AG10803 (cell line): ENCODE data around the gene CHST1.

Experiments
- DNase-seq: peaks from one replicate; pipeline ENCODE4 v3.0.0; 2010; ENCODE audit warnings: low read depth
- H3K4me3 ChIP-seq: 2 replicates; pipeline ENCODE4 v1.5.1; 2011; ENCODE audit warnings: mild to moderate bottlenecking, low read length, control low read depth
- TF ChIP-seq, protein P1 (sequence below): conservative IDR thresholded peaks from 2 replicates; pipeline ENCODE4 v1.5.1; 2011; ENCODE audit warnings: mild to moderate bottlenecking, low read length, control low read depth, inconsistent platforms

CHST1 gene

DNA sequence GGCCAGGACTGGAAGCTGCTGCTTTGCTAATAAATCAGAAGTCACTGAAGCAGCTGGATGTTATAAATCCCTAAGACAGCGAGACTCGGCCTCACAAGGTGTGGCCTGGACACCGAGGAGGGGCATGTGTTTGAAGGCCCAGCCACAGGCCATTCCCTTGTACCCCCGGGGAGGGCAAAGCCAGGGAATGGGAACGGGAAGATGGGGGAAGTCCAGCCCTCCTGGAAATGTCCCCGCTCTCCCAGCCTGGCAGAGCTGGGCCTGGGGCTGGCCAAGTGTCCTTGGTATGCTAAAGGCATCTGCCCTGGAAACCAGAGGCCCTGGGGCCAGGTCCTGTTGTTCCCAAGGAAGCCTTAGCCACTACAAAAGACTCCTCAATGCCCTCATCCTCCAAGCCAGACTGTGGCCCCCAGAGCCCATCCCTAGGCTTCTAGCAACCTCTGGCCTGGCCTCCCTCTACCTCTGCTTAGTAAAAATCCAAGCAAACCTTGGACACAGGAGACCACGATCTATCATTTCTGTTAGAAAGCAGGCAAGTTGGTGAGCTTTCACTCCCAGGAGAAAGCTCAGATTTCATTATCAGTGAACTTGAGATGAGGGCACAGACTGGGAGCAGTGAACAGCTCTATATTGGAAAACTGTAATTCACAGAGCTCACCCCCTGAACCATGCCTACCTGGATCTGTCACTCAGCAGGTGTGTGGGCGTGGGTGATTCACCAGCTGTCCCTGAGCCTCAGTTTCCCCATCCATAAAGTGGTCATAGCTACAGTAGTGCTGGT lies 11.0 kb downstream of the CHST1 start:
- no peak for DNase-seq
- TF ChIP-seq, protein P1, sequence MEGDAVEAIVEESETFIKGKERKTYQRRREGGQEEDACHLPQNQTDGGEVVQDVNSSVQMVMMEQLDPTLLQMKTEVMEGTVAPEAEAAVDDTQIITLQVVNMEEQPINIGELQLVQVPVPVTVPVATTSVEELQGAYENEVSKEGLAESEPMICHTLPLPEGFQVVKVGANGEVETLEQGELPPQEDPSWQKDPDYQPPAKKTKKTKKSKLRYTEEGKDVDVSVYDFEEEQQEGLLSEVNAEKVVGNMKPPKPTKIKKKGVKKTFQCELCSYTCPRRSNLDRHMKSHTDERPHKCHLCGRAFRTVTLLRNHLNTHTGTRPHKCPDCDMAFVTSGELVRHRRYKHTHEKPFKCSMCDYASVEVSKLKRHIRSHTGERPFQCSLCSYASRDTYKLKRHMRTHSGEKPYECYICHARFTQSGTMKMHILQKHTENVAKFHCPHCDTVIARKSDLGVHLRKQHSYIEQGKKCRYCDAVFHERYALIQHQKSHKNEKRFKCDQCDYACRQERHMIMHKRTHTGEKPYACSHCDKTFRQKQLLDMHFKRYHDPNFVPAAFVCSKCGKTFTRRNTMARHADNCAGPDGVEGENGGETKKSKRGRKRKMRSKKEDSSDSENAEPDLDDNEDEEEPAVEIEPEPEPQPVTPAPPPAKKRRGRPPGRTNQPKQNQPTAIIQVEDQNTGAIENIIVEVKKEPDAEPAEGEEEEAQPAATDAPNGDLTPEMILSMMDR: no peak
- no peak overlapping the region for H3K4me3 ChIP-seq

DNA sequence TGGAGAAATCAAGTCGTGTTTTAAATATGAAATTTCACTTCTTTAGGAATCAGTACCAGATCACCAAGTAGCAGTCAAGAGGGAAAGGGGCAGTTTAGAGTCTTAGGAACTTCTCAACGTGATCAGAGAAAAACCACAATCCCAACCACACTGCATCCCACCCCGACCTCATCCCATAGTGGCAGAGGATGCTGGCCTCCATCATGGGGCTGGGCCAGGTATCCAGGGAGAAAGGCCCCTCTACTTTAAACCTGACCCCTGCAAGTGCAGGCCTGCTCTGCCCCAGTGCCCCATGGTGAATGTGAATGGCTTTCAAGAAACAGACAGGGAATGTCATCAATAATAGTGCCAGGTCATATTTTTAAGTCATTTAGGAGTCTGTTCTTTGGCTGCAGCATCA lies 12.1 kb downstream of the CHST1 start:
- TF ChIP-seq, protein P1: no peak
- no peak for DNase-seq
- H3K4me3 ChIP-seq: no peak overlapping the region

DNA sequence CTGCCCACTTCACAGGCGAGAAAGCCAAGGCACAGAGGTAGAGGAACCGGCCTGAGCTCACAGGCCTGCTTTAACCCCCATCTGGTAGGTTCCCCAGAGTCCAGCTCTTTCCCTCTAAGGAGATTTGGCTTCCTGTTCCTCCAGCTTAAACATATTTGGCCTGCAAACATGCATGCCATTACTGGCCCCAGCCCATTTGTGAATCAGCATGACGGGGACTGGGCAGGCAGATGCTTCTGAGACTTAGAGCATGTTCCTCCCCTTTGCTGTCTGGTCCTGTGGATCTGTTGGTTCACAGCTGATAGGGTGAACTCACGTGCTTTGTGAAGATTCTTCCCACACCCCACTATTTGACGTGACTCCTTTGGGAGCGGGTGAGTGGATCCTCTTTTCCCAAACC lies 12.6 kb downstream of the CHST1 start:
- DNase-seq: peak; percentile 83
- H3K4me3 ChIP-seq: no peak overlapping the region
- TF ChIP-seq, protein P1: no peak

DNA sequence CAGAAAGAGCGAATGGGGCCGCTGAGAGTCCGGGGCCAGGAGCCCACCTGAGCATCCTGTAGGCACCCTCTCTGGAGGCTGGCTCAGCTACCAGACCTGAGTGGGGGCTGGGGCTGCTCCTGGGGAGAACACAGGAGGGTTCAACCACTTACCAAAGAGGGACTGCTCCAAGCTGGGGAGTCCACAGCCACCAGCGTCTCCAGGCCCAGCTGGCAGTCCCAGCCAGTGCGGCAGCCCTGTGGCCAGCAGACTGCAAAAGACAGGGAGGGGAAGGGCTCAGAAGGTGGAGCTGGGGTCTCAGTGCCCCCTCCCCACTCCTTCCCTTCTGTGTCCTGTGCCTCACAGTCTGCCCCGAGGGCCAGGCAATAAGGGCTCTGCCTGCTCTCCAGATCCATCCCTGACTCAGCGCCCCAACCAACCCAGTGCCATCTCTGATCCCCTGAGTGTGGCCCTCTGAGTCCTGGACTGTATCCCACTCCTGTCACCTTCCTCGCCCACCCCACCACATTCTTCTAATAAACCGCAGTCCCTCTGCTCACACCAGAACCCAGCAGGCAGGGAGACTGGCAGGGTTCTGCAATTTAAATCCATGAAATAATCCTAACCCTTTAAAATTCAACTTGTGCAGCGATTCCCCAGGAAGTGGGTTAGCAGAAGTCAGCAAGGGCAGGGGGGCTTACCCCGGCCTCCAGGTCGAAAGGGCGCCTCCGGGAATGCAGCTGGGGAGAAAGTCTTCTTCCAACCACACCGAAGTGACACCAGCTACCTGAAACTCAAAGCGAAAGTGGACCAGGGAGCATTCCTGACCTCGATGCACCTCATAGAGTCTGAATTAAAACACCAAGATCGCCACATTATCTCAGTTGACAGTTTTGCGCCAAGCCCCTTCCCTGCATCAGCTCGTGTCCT lies 13.3 kb downstream of the CHST1 start:
- TF ChIP-seq, protein P1: no peak
- H3K4me3 ChIP-seq: no peak overlapping the region
- no peak for DNase-seq

DNA sequence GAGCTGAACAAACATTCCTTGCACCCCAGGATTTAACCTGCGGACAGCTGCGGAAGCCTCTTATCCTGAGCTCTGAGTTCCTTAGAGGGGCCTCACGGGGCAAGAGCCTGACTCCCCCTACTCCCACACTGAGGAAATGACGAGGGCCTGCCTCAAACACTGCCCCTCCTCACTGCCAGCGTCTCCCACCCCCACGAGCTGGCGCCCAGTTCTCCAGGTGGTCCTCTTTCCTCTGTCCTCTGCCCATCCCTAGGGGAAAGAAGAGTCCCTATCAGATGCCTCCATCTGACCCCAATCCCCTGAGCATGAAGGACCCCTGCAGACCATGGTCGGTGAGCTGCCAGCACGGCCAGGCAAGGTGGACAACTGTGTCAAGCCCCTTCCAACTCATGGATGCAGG lies 14.3 kb downstream of the CHST1 start:
- H3K4me3 ChIP-seq: no peak overlapping the region
- TF ChIP-seq, protein P1: no peak
- no peak for DNase-seq

DNA sequence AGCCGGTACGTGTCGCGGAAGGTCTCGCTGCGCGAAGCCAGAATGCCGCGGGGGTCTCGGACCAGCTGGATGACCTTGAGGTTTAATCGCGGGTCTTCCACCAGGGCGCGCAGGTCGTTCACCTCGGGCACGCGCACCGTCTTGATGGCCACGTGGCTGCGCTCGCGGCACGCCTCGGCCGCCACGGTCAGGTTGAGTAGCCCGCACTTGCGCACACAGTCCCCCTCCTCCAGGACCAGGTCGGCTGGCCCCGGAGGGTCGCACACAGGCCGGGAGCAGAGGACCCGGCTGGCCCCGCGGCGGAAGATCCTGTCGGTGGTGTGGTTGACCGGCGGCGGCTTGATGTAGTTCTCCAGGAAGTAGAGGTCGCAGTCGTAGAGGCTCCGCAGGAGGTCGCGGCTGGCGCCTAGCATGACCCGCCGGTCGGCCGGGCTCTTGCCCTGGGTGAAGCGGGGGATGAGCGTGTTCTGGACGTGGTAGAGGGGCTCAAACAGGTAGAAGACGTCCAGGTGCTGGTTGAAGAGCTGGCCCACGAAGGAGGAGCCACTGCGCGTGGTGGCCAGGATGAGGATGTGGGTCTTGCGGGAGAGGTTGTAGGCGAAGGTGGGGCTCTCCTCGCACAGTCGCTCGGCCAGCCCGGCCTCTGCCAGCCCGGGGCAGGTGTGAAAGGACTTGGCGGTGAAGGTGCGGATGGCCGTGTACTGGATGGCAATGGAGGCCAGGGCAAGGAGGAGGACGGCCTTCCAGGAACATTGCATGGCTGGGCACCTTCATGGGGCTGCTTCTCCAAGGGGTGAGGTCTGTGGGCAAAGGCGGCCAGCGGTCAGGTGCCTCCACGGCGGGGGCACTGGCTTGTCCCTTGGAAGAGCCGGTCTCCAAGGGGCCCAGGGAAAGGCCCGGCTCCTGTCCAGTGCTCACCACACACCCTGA lies 15.0 kb downstream of the CHST1 start:
- DNase-seq: no peak
- TF ChIP-seq, protein P1: no peak
- no peak overlapping the region for H3K4me3 ChIP-seq
